PC-3 (cell line): ENCODE data around the gene FSTL5. TPM values are rescaled to one million over a fixed set of nuclear protein-coding genes. Genes with fewer than 3 reads are reported as not detected.

Experiments
- ATAC-seq: fragments of 200-7000 bp; cut with Tn5 transposase; 2 replicates; pipeline ENCODE4 v1.9.1; 2020; ENCODE audit warnings: mild to moderate bottlenecking, moderate library complexity
- BruUV-seq: library from RNA; stranded (reverse); fragments of 400-500 nt; replicated peaks from 2 replicates; lab custom pipeline; 2021; lab: Mats Ljungman, UMichigan
- CTCF ChIA-PET: fragments of 300-600 bp; sonication (Branson Sonifier 250); formaldehyde crosslinking; loops from one replicate; lab custom pipeline; 2022; ENCODE audit warnings: antibody characterized with exemption; lab: Charles Lee
- POLR2A ChIA-PET: fragments of 300-600 bp; sonication (Branson Sonifier 250); formaldehyde crosslinking; loops from one replicate; lab custom pipeline; 2022; ENCODE audit warnings: antibody characterized with exemption; ENCODE audit not compliant: unreplicated experiment; lab: Charles Lee
- DNase-seq: peaks from one replicate; pipeline ENCODE4 v3.0.0-alpha.2; 2015
- H2AFZ ChIP-seq: fragments of 300-600 bp; sonication (generic); 2 replicates; pipeline ENCODE4 v1.6.0; 2016; ENCODE audit warnings: antibody characterized with exemption, low read length
- H3F3A ChIP-seq: fragments of 300-600 bp; sonication (generic); one replicate; pipeline ENCODE4 v1.6.0; 2017; ENCODE audit warnings: antibody characterized with exemption, low read length, control low read depth, mild to moderate bottlenecking; ENCODE audit not compliant: unreplicated experiment
- H3K27ac ChIP-seq: fragments of 300-600 bp; sonication (generic); 2 replicates; pipeline ENCODE4 v1.5.1; 2016; ENCODE audit warnings: mild to moderate bottlenecking, low read length
- H3K27me3 ChIP-seq: fragments of 300-600 bp; sonication (generic); 2 replicates; pipeline ENCODE4 v1.6.1; 2016; ENCODE audit warnings: low read length, mixed read lengths
- H3K36me3 ChIP-seq: fragments of 300-600 bp; sonication (generic); 2 replicates; pipeline ENCODE4 v1.6.1; 2016; ENCODE audit warnings: low read depth, mixed run types, low read length, mixed read lengths
- H3K4me1 ChIP-seq: fragments of 300-600 bp; sonication (generic); 2 replicates; pipeline ENCODE4 v1.5.1; 2016; ENCODE audit warnings: low read length; ENCODE audit not compliant: insufficient read depth
- H3K4me2 ChIP-seq: fragments of 300-600 bp; sonication (generic); 2 replicates; pipeline ENCODE4 v1.6.0; 2016; ENCODE audit warnings: low read length
- H3K4me3 ChIP-seq: fragments of 300-600 bp; sonication (generic); 2 replicates; pipeline ENCODE4 v1.5.1; 2016; ENCODE audit warnings: mild to moderate bottlenecking, low read length, mixed read lengths
- H3K79me2 ChIP-seq: fragments of 300-600 bp; sonication (generic); 2 replicates; pipeline ENCODE4 v1.6.1; 2017; ENCODE audit warnings: low read length, mixed read lengths
- H3K9ac ChIP-seq: fragments of 300-600 bp; sonication (generic); 2 replicates; pipeline ENCODE4 v1.6.0; 2016; ENCODE audit warnings: mild to moderate bottlenecking, low read length
- H3K9me2 ChIP-seq: fragments of 300-600 bp; sonication (generic); replicated peaks from 2 replicates; pipeline ENCODE4 v1.6.1; 2016; ENCODE audit warnings: mixed run types, low read length, mixed read lengths
- H3K9me3 ChIP-seq: fragments of 300-600 bp; sonication (generic); 2 replicates; pipeline ENCODE4 v1.6.1; 2016; ENCODE audit warnings: low read length, mixed read lengths
- H4K20me1 ChIP-seq: fragments of 300-600 bp; sonication (generic); 2 replicates; pipeline ENCODE4 v1.6.1; 2016; ENCODE audit warnings: low read length, mixed read lengths
- CTCF ChIP-seq: fragments of 300-600 bp; sonication (generic); conservative IDR thresholded peaks from 2 replicates; pipeline ENCODE4 v1.5.1; 2017; ENCODE audit warnings: antibody characterized with exemption, low read depth, mild to moderate bottlenecking, low read length
- EZH2 ChIP-seq: fragments of 300-600 bp; sonication (generic); IDR thresholded peaks from one replicate; pipeline ENCODE4 v1.6.1; 2017; ENCODE audit warnings: antibody characterized with exemption, mild to moderate bottlenecking, low read length; ENCODE audit not compliant: unreplicated experiment
- EZH2phosphoT487 ChIP-seq: fragments of 300-600 bp; sonication (generic); IDR thresholded peaks from 2 replicates; pipeline ENCODE4 v1.6.1; 2018; ENCODE audit warnings: mild to moderate bottlenecking, antibody characterized with exemption, low read length, borderline replicate concordance
- intact Hi-C: fragments of 100-400 bp; cut with micrococcal nuclease; formaldehyde crosslinking; loops from 2 replicates; pipeline ENCODE4 v1.9.0; 2023
- total RNA-seq: library from RNA; depleted of rRNA; stranded (reverse); fragments of >200 nt; gene quantifications from 2 replicates; pipeline ENCODE4 v1.2.3, GENCODE V29; 2014

Gene FSTL5
- total RNA-seq, 1 experiment from 2014 or later: not detected

DNA sequence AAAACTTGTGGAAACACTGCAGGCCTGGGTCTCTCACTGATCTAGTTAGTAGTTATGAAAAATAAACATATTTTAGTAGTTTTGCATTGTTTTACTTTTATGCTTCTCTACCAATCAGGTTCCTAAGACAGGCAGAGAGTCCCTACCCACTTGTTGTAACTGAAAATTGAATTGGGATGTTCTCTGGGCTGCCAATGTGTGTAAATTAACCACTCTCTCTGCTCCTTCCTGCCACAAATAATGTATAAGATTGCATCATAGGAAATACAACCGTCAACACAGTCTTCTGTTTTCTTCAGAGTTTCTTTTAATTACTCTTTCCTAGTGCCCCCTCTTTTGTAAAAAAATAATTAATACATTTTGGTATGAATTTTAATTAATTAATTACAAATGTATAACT lies 677.3 kb downstream of the FSTL5 start:
- H3K9ac ChIP-seq: no peak overlapping the region
- no peaks in the 10 kb centered on the region for H3K9me2 ChIP-seq
- H3K36me3 ChIP-seq: no peaks in the 10 kb centered on the region
- intact Hi-C loops: no loop called here
- no peaks in the 10 kb centered on the region for H3K27me3 ChIP-seq
- H4K20me1 ChIP-seq: no peaks in the 10 kb centered on the region
- no peak overlapping the region for H2AFZ ChIP-seq
- TF ChIP-seq CTCF (no peak), EZH2phosphoT487 (no peak), EZH2 (no peak)
- H3K4me2 ChIP-seq: no peak overlapping the region
- BruUV-seq: no TSS peak
- DNase-seq: no peak
- H3K79me2 ChIP-seq: no peaks in the 10 kb centered on the region
- no peak for ATAC-seq
- H3K9me3 ChIP-seq: no peaks in the 10 kb centered on the region
- no peak overlapping the region for H3K4me3 ChIP-seq
- no peaks in the 10 kb centered on the region for H3K4me1 ChIP-seq
- CTCF ChIA-PET: no interaction called here
- no peak overlapping the region for H3K27ac ChIP-seq
- POLR2A ChIA-PET: no interaction called here
- no peaks in the 10 kb centered on the region for H3F3A ChIP-seq

DNA sequence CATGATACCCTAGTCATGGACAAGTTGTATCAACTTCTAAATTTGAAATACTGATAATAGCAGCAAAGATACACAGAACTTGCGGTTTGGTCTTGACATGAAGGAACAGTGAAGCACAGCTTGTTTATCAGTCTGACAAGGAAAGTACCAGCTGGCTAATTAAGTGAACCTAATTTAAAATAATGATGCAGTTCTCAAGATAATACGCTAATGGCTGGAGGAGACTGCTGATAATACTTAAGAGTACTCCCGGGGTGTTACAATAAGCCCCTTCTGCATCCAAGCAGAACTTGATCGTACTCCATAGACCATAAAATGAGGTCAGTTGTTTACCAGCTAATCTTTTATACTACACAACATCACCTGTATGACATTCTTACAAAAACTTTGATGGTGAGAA lies 697.5 kb downstream of the FSTL5 start:
- no TSS peak for BruUV-seq
- ATAC-seq (no peak), DNase-seq (no peak)
- no peaks in the 10 kb centered on the region for H3K4me1 ChIP-seq
- no peak overlapping the region for H3K4me2 ChIP-seq
- intact Hi-C loops: no loop called here
- no peaks in the 10 kb centered on the region for H4K20me1 ChIP-seq
- H3K9me2 ChIP-seq: no peaks in the 10 kb centered on the region
- H3K4me3 ChIP-seq: no peak overlapping the region
- no peaks in the 10 kb centered on the region for H3K27me3 ChIP-seq
- ChIA-PET CTCF (no interaction called here), POLR2A (no interaction called here)
- no peak overlapping the region for H3K27ac ChIP-seq
- H3K9ac ChIP-seq: no peak overlapping the region
- H3K36me3 ChIP-seq: no peaks in the 10 kb centered on the region
- H2AFZ ChIP-seq: no peak overlapping the region
- H3K9me3 ChIP-seq: no peaks in the 10 kb centered on the region
- TF ChIP-seq EZH2phosphoT487 (no peak), EZH2 (no peak), CTCF (no peak)
- no peaks in the 10 kb centered on the region for H3F3A ChIP-seq
- H3K79me2 ChIP-seq: no peaks in the 10 kb centered on the region

GRCh38 chr4:161463436-161463835 lies 700.4 kb downstream of the FSTL5 start:
- DNase-seq (no peak), ATAC-seq (no peak)
- H3K4me3 ChIP-seq: no peak overlapping the region

More at GRCh38 chr4:161463436-161463835, 700.4 kb downstream of the FSTL5 start:
- no peaks in the 10 kb centered on the region for H3K27me3 ChIP-seq
- no peaks in the 10 kb centered on the region for H3K4me1 ChIP-seq
- no peak overlapping the region for H3K4me2 ChIP-seq
- BruUV-seq: no TSS peak
- H3K9me3 ChIP-seq: no peaks in the 10 kb centered on the region
- CTCF ChIA-PET: no interaction called here
- H3K36me3 ChIP-seq: no peaks in the 10 kb centered on the region
- H3F3A ChIP-seq: no peaks in the 10 kb centered on the region
- H2AFZ ChIP-seq: no peak overlapping the region
- no peaks in the 10 kb centered on the region for H4K20me1 ChIP-seq
- no peak overlapping the region for H3K27ac ChIP-seq
- POLR2A ChIA-PET: no interaction called here
- intact Hi-C loops: no loop called here
- TF ChIP-seq EZH2phosphoT487: no peak
- TF ChIP-seq CTCF: no peak
- TF ChIP-seq EZH2: no peak
- H3K9me2 ChIP-seq: no peaks in the 10 kb centered on the region
- no peak overlapping the region for H3K9ac ChIP-seq
- no peaks in the 10 kb centered on the region for H3K79me2 ChIP-seq
